Vagina (tissue), 2 donors: ENCODE data around the gene CLEC18A. TPM values are rescaled to one million over a fixed set of nuclear protein-coding genes. Genes with fewer than 3 reads are reported as not detected.
A peak's percentile ranks its signal among the peaks of the same experiment; 100 is the strongest.

ENCODE experiments used
- DNase-seq, 2 donors: peaks; one replicate each; pipeline ENCODE4 v3.0.0-alpha.2; 2017; ENCODE audit errors: extremely low spot score in 2 of 2
- H3K27ac ChIP-seq: fragments of 200-600 bp; sonication (generic); one replicate; pipeline ENCODE4 v1.5.1; 2019
- H3K27me3 ChIP-seq: fragments of 200-600 bp; sonication (generic); one replicate; pipeline ENCODE4 v1.5.1; 2019
- H3K36me3 ChIP-seq, 2 donors: fragments of 200-600 bp; sonication (generic); one replicate each; pipeline ENCODE4 v1.5.1; 2017 to 2019
- H3K4me1 ChIP-seq: fragments of 200-600 bp; sonication (generic); one replicate; pipeline ENCODE4 v1.5.1; 2019
- H3K4me3 ChIP-seq, 2 donors: fragments of 200-600 bp; sonication (generic); 1 replicate in 1 of 2; 2 replicates in 1 of 2; pipeline ENCODE4 v1.5.1; 2016 to 2019
- H3K9me3 ChIP-seq: fragments of 200-600 bp; sonication (generic); one replicate; pipeline ENCODE4 v1.5.1; 2019
- POLR2A ChIP-seq, 2 donors: fragments of 450-650 bp; IDR thresholded peaks; one replicate each; pipeline ENCODE4 v1.6.1; 2017; ENCODE audit warnings: antibody characterized with exemption in 2 of 2, mild to moderate bottlenecking in 2 of 2, moderate library complexity in 2 of 2
- POLR2AphosphoS5 ChIP-seq, 2 donors: sonication (generic); formaldehyde crosslinking; IDR thresholded peaks; one replicate each; pipeline ENCODE4 v1.9.0; 2017; ENCODE audit warnings: antibody characterized with exemption in 2 of 2, mild to moderate bottlenecking in 2 of 2, low read depth in 1 of 2; ENCODE audit not compliant: insufficient read depth in 1 of 2
- intact Hi-C: fragments of 100-400 bp; cut with DNase I; formaldehyde crosslinking; loops from one replicate; pipeline ENCODE4 v1.15.1; 2023
- total RNA-seq: library from RNA; depleted of rRNA; stranded (reverse); fragments of >200 nt; gene quantifications from one replicate; pipeline ENCODE4 v1.2.3, GENCODE V29; 2016
- TF ChIP-seq, protein P1 (sequence below), 3 experiments: fragments of 450-650 bp in 2 of 3; fragments of 200-600 bp in 1 of 3; sonication (generic) in 1 of 3; IDR thresholded peaks; one replicate each; pipeline ENCODE4 v1.5.1; 2017 to 2019; ENCODE audit warnings: antibody characterized with exemption in 3 of 3, mild to moderate bottlenecking in 2 of 3, moderate library complexity in 2 of 3

CLEC18A gene
- total RNA-seq, 1 donor from 2014 or later, result 1.2 TPM

DNA sequence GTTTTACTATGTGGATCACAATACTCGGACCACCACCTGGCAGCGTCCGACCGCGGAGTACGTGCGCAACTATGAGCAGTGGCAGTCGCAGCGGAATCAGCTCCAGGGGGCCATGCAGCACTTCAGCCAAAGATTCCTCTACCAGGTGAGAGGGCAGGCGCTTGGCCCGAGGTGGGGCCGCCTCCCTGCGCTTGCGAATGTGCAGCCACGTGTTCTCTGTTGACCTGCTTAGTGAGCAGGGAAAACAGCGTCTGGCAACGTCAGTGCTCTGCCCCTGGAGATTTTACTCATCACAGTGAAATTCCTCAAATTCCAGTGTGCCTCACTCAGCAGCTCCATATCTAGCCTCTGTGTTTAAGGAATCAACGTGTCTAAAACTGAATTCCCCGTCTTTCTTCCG, 33.4 kb upstream of the CLEC18A start:
- no peaks in the 10 kb centered on the region for H3K36me3 ChIP-seq
- peaks cover 4% of the 10 kb centered on the region for H3K4me1 ChIP-seq
- peak; percentile 43 to 70 for TF ChIP-seq POLR2AphosphoS5 (IDR thresholded peaks at IDR 0.05; ENCODE audit: insufficient read depth in 1 of 2, low read depth in 1 of 2)
- TF ChIP-seq, protein P1, sequence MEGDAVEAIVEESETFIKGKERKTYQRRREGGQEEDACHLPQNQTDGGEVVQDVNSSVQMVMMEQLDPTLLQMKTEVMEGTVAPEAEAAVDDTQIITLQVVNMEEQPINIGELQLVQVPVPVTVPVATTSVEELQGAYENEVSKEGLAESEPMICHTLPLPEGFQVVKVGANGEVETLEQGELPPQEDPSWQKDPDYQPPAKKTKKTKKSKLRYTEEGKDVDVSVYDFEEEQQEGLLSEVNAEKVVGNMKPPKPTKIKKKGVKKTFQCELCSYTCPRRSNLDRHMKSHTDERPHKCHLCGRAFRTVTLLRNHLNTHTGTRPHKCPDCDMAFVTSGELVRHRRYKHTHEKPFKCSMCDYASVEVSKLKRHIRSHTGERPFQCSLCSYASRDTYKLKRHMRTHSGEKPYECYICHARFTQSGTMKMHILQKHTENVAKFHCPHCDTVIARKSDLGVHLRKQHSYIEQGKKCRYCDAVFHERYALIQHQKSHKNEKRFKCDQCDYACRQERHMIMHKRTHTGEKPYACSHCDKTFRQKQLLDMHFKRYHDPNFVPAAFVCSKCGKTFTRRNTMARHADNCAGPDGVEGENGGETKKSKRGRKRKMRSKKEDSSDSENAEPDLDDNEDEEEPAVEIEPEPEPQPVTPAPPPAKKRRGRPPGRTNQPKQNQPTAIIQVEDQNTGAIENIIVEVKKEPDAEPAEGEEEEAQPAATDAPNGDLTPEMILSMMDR (IDR thresholded peaks at IDR 0.05), result no peak
- TF ChIP-seq POLR2A (IDR thresholded peaks at IDR 0.05), result no peak
- H3K4me3 ChIP-seq, result peak overlapping the region in 1 of 2 donors; percentile 26
- intact Hi-C loops, result no loop called here
- DNase-seq, result no peak
- peak overlapping the region; percentile 35 for H3K27ac ChIP-seq
- H3K9me3 ChIP-seq, result no peaks in the 10 kb centered on the region
- no peaks in the 10 kb centered on the region for H3K27me3 ChIP-seq

DNA sequence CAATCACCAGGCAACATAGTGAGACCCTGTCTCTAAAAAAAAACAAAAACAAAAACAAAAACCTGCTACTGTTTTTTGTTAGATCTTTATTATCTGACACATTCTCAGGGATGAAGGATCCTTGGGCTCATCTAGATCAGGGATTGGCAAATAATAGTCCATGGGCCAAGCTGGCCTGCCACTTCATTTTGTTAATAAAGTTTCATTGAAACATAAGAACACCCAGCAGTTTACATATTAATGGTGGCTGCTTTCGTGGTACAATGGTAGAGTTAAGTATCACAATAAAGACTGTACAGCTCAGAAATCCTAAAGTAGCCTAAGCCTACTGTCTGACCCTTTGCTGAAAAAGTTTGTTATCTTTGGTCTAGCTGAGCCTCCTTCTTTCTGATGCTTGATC, 32.9 kb upstream of the CLEC18A start:
- no peaks in the 10 kb centered on the region for H3K27me3 ChIP-seq
- H3K4me3 ChIP-seq, result peak overlapping the region in 1 of 2 donors; percentile 26
- no peaks in the 10 kb centered on the region for H3K36me3 ChIP-seq
- intact Hi-C loops, result no loop called here
- no peak for DNase-seq
- H3K9me3 ChIP-seq, result no peaks in the 10 kb centered on the region
- no peak for TF ChIP-seq POLR2A (IDR thresholded peaks at IDR 0.05)
- TF ChIP-seq, protein P1 (IDR thresholded peaks at IDR 0.05), result no peak
- no peak for TF ChIP-seq POLR2AphosphoS5 (IDR thresholded peaks at IDR 0.05; ENCODE audit: insufficient read depth in 1 of 2, low read depth in 1 of 2)
- H3K27ac ChIP-seq, result peak overlapping the region; percentile 35
- H3K4me1 ChIP-seq, result peaks cover 4% of the 10 kb centered on the region

DNA sequence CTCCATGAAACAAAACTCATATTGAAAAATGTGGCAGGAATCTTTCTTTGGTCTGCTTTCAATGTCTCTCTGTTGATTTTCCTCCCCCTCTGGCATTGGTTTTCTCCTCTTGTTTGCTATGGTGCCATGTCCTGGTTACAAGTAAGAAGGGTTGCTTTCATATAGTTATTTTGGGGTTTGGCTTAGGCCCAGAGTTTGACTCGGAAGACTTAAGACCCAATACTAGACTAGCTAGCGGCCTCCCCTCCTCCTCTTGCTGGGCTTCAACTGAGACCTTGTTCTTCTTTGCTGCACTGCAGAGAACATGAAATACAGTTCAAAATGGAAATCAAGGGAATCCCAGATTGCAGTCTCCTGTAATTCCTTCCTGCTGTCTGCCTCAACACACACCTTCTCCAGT, 30.0 kb upstream of the CLEC18A start:
- TF ChIP-seq POLR2A (IDR thresholded peaks at IDR 0.05), result no peak
- TF ChIP-seq, protein P1 (IDR thresholded peaks at IDR 0.05), result no peak
- TF ChIP-seq POLR2AphosphoS5 (IDR thresholded peaks at IDR 0.05; ENCODE audit: insufficient read depth in 1 of 2, low read depth in 1 of 2), result no peak
- Histone ChIP-seq H3K27ac (no peak overlapping the region), H3K36me3 (no peaks in the 10 kb centered on the region), H3K4me3 (no peak overlapping the region), H3K9me3 (no peaks in the 10 kb centered on the region), H3K4me1 (peaks cover 25% of the 10 kb centered on the region), H3K27me3 (no peaks in the 10 kb centered on the region)
- DNase-seq, result no peak
- intact Hi-C loops, result no loop called here

DNA sequence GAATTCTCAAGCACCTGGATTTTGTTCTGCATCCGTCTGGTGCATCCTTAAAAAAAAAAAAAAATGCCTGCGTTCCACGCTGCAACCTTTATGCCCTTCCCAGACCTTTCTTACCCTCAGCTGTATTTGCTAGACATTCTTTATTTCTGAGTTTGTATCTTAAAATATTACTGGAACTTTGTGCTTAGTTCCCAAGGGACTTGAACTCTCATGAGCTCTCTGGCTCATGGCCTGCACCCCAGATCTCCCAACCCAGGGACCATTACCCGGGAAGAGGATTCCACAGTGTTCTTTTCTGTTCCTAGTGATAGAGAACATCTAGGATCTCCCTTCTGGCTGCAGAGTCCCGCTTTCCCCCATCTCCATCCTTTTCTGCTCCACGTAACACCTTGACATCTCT, 28.9 kb upstream of the CLEC18A start:
- Histone ChIP-seq H3K27ac (no peak overlapping the region), H3K4me1 (peaks cover 36% of the 10 kb centered on the region), H3K36me3 (no peaks in the 10 kb centered on the region), H3K4me3 (no peak overlapping the region), H3K27me3 (no peaks in the 10 kb centered on the region), H3K9me3 (no peaks in the 10 kb centered on the region)
- DNase-seq, result no peak
- intact Hi-C loops, result no loop called here
- TF ChIP-seq, protein P1 (IDR thresholded peaks at IDR 0.05), result no peak
- TF ChIP-seq POLR2A (IDR thresholded peaks at IDR 0.05) (no peak), POLR2AphosphoS5 (IDR thresholded peaks at IDR 0.05; ENCODE audit: insufficient read depth in 1 of 2, low read depth in 1 of 2) (no peak)

DNA sequence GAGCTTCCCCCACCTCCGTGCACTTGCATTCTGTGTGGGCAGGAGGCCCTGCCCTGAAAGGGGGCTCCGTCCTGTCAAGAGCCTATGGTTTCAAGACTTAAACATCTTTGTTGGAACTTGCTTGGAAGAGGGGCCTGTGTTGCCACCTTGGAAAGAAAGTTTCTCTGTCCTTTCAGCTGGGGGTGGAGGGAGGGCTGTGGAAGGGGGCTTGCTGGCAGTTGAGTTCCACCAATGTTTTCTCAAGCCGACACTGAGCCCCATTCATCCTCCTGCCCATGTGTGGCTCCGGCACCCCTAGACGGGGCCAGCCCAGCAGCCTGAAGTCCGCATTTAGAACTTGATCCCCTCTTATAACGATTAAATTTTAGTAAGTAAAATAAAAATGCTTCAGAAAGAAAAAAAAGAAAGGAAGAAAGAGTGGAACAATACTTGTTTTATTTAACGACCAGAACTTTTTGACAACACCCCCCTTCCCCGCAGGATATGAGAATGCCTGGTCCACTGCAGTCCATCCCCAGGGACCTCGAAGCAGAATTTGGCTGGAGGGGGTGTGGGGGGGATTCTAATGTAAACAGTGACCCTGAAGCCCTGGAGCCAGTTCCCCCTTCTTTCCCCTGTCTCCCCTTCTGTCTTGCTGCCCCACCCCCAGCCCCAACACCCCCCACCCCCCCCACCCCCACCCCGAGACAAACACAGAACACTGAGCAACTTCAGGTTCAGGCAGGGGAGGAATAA, 26.9 kb upstream of the CLEC18A start:
- Histone ChIP-seq H3K27me3 (no peaks in the 10 kb centered on the region), H3K4me1 (peaks cover 39% of the 10 kb centered on the region), H3K9me3 (no peaks in the 10 kb centered on the region), H3K27ac (peak overlapping the region; percentile 89), H3K36me3 (no peaks in the 10 kb centered on the region), H3K4me3 (no peak overlapping the region)
- no peak for DNase-seq
- no peak for TF ChIP-seq POLR2AphosphoS5 (IDR thresholded peaks at IDR 0.05; ENCODE audit: insufficient read depth in 1 of 2, low read depth in 1 of 2)
- TF ChIP-seq, protein P1 (IDR thresholded peaks at IDR 0.05), result no peak
- no peak for TF ChIP-seq POLR2A (IDR thresholded peaks at IDR 0.05)
- intact Hi-C loops, result no loop called here
